ENCODE results near the gene TNS4. TPM values are rescaled to one million over a fixed set of nuclear protein-coding genes. Genes with fewer than 3 reads are reported as not detected.

Gene TNS4, protein sequence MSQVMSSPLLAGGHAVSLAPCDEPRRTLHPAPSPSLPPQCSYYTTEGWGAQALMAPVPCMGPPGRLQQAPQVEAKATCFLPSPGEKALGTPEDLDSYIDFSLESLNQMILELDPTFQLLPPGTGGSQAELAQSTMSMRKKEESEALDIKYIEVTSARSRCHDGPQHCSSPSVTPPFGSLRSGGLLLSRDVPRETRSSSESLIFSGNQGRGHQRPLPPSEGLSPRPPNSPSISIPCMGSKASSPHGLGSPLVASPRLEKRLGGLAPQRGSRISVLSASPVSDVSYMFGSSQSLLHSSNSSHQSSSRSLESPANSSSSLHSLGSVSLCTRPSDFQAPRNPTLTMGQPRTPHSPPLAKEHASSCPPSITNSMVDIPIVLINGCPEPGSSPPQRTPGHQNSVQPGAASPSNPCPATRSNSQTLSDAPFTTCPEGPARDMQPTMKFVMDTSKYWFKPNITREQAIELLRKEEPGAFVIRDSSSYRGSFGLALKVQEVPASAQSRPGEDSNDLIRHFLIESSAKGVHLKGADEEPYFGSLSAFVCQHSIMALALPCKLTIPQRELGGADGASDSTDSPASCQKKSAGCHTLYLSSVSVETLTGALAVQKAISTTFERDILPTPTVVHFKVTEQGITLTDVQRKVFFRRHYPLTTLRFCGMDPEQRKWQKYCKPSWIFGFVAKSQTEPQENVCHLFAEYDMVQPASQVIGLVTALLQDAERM
- total RNA-seq (2022; extraction: Qiagen RNA extraction): 192 to 284 TPM (median 275 TPM) in 5 replicates

DNA sequence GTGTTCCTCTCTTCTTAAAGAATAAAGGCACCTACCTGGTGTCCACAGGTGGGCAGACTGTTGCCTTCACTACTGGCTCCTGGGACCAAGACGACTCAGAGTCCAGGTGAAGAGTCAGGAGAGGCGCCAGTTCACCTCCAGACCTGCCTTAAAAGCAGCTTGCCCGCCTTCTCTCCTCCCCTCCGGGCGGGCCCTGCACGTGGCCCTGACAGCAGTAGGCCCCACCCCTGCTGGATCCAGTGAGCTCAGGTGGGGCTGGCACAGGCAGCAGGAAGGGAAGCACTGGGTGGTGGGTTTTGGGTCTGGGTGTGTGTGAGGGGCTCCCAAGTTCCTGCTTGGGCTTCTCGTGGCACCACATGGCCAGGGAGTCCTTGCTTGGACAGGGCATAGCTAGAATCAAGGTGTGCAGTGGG lies at the start of gene TNS4:
Gene TNS4, minus strand, starts transcription at position 125 of the 413 bp plus-strand sequence. CDS start 5,198 bp downstream, outside the sequence.

DNA sequence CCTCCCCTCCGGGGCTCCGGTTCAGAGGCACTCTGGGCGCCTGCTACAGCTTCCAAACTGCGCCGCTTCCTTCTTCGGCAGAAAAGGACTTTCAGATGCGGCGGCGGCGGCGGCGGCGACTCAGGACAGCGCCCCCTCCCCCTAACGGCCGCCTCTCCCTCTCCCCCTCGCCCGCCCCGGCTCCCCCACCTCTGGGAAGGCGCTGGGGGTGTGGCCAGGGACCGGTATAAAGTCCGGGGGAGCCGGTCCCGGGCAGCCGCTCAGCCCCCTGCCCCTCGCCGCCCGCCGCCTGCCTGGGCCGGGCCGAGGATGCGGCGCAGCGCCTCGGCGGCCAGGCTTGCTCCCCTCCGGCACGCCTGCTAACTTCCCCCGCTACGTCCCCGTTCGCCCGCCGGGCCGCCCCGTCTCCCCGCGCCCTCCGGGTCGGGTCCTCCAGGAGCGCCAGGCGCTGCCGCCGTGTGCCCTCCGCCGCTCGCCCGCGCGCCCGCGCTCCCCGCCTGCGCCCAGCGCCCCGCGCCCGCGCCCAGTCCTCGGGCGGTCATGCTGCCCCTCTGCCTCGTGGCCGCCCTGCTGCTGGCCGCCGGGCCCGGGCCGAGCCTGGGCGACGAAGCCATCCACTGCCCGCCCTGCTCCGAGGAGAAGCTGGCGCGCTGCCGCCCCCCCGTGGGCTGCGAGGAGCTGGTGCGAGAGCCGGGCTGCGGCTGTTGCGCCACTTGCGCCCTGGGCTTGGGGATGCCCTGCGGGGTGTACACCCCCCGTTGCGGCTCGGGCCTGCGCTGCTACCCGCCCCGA lies 58.0 kb downstream of the TNS4 start, which contains the start of gene IGFBP4:
Gene IGFBP4, plus strand, starts transcription at position 255 of the 792 bp plus-strand sequence. Its CDS starts 286 bp downstream, at position 541.

Other genes starting within 250 kb of the TNS4 start
- 46.8 to 55.1 TPM (median 50.8 TPM) in 5 replicates for gene CDC6, start 213.7 kb downstream of the TNS4 start, total RNA-seq (2022; extraction: Qiagen RNA extraction)
- 40.3 to 48.3 TPM (median 42.5 TPM) in 5 replicates for gene RARA, start 192.4 kb downstream of the TNS4 start, total RNA-seq (2022; extraction: Qiagen RNA extraction)
- gene GJD3, start 136.9 kb downstream of the TNS4 start, total RNA-seq (2022; extraction: Qiagen RNA extraction): 0.80 to 1.4 TPM (median 0.96 TPM) in 5 replicates
- 183 to 274 TPM (median 213 TPM) in 5 replicates for gene TOP2A, start 83.7 kb downstream of the TNS4 start, total RNA-seq (2022; extraction: Qiagen RNA extraction)
- gene IGFBP4, start 58.2 kb downstream of the TNS4 start, total RNA-seq (2022; extraction: Qiagen RNA extraction): 2,310 to 2,905 TPM (median 2,776 TPM) in 5 replicates
- 0.73 to 1.5 TPM (median 0.97 TPM) in 5 replicates for gene CCR7, start 63.8 kb upstream of the TNS4 start, total RNA-seq (2022; extraction: Qiagen RNA extraction)
- gene SMARCE1, start 146.2 kb upstream of the TNS4 start, total RNA-seq (2022; extraction: Qiagen RNA extraction): 103 to 112 TPM (median 105 TPM) in 5 replicates
- 0.31 to 0.58 TPM (median 0.43 TPM) in 4 of 5 replicates, not detected in the other for gene KRT222, start 163.6 kb upstream of the TNS4 start, total RNA-seq (2022; extraction: Qiagen RNA extraction)
- not detected in 5 replicates for gene KRT24, start 202.1 kb upstream of the TNS4 start, total RNA-seq (2022; extraction: Qiagen RNA extraction)